HG03575 (cell line): ENCODE measurements around the gene UCP1.

ENCODE experiments used
- ATAC-seq: cut with Tn5 transposase; IDR thresholded peaks from one replicate; pipeline ENCODE4 v1.9.1; 2021; ENCODE audit not compliant: unreplicated experiment, insufficient number of reproducible peaks, low FRiP score; ENCODE audit errors: extremely low read depth

UCP1 gene, protein sequence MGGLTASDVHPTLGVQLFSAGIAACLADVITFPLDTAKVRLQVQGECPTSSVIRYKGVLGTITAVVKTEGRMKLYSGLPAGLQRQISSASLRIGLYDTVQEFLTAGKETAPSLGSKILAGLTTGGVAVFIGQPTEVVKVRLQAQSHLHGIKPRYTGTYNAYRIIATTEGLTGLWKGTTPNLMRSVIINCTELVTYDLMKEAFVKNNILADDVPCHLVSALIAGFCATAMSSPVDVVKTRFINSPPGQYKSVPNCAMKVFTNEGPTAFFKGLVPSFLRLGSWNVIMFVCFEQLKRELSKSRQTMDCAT

DNA sequence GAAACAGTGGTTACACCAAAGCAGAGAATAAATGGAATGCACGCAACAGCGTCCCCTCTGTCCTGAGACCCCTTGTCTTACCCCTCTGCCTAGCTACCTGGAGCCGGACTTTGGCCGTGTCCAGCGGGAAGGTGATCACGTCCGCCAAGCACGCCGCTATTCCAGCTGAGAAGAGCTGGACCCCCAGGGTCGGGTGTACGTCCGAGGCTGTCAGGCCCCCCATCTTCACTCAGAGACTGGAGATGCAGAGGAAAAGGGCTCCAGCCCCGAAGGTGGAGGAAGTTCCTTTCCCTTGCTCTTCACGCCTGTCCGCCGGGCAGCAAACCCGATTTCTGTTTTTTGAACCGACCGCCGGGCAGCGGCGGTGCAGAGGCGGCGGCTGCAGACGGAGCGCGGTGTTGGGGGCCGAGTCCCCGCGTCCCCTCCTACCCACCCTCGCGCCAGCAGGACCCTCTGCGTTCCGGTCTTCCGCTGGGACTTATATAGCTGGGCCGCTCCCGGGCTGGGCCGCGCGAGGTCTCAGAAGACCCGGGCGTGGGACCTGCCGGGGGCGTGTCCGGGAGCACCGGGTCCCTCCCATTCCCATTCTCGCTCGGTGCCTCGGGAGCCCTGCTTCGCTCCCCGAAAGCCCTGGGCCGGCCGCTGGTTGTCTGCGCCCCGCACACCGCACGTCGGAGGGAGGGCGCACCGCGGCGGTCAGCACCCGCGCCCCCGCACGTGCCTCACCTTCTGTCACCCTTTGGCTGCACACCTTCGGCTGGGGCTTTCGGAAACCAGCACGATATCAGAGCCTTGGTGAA is at the start of gene UCP1:
TSS of gene UCP1 (minus strand) at position 455 of the 800 bp plus-strand sequence. CDS start at position 223, 232 bp downstream.
- ATAC-seq = no peak

DNA sequence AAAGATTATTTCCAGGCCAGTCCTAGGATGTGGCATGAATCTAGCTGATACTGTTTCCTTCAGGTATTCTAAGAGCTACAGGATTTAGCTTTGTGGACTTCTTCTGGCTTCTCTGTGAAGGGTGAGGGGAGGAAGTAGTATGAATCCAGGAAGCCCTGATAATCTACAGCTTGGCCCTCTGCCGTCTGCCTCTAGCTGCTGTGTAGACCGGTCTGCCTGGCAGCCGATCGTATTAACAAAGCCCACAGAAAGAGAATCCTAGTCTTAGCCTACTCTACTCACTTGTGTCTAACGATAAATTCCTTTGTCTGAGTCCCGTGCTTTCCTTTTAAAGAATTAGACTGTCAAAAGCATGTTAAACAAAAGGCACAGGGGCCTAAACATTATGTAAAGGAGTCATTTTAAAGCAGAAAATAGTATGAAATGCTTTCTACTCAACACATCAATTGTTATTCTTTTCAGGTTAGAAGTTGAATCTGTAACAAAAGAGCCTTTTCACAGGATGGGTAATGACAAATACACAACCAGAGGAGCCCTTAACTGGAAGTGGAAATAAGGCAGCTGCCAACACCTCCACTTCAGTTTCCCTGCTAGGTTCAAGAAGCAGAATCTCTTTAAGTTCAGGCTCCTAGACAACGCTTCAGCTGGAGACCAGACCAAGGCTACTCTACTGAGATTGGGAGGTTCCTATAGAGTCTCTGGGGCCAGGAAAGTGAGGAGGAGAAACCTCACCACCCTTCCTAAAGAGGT is 48.9 kb upstream of the UCP1 start:
- ATAC-seq = no peak

DNA sequence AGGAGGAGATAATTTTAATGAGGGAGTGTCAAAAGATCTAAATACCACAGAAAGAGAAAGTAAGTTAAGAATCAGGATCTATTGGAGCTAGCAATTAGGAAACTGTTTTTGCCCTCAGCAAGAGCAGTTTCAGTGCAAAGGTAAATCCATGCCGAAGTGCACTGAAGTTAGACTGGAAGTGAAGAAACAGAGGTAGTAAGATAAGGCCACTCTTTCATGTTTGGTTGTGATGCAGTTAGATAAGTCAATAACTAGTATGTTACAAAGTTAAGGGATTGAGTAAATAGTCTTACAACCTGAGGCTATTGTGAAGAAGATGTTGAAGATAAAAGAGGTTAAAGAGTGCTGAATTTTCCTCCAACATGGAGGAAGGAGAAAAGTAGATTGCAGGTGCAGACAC is 46.7 kb upstream of the UCP1 start:
- no peak for ATAC-seq

DNA sequence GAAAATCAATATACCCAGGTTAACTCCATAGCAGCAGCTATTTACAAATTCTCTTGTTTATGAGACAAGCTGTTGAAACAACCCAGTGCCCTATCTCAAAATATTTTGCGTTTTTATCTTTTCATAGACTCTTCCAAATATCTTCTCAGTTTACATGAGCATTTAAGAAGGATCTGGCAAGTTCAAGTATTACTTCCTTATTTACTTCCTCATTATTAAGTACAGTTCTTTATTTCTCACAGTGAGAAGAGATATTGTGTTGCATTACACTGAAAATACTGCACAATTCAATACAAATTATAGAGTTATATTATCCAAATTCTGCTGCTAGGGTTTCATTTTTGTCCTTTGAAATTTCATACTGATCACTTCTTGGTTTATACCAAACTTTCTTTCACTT is 43.6 kb upstream of the UCP1 start:
- no peak for ATAC-seq

DNA sequence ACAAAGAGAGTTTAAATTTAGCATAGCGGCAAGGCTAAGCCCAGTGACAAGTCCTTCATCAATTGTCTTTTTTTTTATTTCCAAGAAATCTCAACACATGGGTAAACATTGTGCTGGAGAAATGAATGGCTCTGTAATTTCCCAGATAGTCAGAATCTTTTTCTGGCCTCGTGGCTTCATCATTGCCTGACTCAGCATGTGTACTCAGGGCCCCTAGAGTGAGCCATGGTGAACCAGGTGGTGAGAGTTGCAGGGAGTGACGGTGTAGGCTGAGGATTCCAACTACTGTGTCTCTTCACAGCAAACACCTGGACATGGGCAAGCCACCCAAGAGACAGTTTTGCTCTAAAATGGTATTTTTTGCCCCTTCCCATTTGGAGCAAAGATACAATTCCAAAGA is 43.1 kb upstream of the UCP1 start:
- ATAC-seq = no peak

DNA sequence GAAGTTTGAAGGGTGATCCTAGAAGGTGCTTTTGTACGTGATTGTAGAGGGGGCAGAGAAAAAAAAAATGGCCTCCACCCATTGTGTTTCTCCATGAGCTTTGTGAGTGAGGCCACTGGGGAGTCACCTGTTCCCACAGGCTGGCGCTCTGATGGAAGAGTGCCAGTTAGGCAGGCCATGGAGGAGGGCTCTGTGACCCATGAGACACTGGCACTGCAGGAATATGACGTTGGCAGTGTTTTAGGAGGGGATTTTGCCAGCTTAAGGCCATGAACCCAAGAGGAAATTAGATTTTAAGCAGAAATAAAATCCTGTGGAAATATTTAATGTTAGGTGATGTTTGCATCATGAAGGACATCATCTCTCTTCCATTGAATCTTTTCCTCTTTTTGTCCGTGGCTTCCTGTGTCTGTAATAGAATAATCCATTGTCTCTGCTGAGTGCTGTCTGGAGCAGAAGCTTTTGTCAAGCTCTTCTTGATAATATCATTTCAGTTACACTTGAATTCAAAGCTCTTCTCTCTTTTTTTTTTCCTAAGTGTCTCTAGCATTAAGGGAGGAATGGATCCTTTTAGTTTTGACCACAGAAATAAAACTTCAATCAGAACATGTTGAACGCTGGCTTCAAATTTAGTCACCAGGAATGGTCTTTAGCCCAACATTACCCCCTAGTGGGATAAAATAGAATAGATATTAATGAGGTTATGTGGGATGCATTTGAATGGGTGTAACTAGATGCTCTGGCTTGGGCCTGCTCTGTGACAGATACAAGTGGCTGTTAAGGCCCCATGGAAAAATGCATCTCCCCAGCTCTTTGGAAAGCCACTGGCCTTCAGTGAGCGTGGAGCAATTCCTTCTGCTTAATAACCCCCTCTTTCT is 41.0 kb upstream of the UCP1 start:
- no peak for ATAC-seq

DNA sequence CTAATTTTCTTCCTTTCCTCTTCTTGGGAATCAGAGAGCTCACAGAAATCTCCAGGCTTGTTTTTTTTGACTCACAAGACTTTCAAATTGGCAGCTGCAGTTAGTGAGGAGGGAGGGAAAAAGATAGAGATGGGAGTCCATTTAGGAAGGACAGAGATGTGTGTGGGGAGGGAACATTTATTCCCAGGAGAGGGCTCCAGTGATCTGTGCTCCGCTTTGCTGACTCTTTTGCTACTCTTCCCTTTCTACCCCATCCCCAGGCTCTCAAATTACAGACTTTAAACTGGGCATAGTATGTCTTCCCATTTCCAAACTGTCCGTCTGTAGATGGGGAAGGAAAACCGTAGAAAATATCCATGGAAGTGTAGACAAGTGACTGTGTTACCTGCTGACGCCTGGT is 39.1 kb upstream of the UCP1 start:
- no peak for ATAC-seq

DNA sequence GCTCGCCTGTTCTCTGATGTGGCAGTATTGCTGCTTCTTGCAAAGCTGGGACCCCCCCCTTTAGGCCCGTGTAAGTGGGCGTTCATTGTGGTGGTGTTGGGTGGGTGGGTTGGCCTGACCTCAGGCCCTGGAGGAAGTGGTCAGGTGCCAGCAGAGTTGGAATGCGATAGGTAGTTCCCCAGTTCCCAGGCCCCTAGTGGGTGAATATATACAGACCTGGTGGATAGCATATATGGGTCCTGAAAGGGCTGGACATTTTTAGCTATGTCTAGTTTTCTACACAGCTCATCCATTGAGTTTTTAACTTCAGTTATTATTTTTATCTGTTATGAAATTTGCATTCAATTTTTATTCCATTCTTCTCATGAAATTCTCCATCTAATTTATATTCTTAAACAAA is 35.8 kb upstream of the UCP1 start:
- no peak for ATAC-seq

DNA sequence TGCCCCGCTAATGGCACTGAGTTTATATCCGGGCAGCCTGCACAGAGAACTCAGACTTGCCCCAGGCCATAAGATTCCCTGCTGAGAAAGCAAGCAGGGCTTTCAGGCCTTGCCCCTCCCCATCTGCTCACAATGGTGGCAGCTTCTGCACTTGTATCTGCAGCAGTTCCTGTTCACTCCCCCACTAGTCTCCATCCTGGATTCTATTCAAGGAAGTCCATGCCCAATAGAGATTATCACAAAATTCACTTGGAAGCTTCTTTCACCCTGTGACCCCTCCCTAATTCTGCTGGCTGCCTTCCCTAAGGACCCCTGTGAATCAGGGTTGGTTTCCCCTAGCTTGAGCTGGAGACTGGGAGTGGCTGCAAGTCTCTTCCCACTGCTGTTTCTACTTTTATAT is 34.5 kb upstream of the UCP1 start:
- no peak for ATAC-seq

DNA sequence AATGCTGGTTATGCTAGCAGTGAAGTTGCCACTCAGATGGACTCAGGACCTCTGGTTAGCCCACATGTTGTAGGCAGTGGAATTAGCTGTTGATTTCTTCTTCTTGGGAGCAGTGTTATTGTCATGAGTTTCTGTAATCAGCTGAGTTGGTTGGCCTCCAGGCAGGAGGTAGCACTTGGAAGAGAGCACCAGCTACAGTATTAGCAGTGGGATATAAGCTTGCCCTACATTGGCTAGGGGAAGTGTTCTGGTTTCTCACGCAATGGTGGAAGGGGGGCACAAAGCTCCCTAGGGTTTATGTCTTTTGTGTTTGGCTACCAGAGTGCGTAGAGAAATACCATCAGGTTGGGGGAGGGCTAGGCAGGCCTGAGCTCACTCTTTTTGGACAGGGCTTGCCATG is 34.0 kb upstream of the UCP1 start:
- ATAC-seq = no peak

DNA sequence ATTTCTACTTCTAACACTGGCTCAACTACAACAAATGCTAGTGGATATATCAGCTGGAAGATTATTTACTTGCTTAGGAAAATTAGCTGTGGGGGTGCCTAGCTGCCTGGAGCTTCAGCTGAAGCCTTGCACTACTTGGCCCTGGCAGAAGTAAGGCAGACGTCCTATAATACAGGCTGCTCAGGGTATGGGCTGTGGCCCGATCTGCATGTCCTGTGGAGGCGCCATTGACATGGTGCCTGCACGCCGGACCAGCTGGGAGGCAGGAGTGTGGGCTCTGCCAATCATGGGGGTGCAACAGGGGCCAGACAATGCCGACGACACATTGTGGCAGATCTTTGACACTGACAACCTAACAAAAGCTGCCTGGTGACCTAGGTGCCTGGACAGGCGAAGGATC is 31.6 kb upstream of the UCP1 start:
- no peak for ATAC-seq

DNA sequence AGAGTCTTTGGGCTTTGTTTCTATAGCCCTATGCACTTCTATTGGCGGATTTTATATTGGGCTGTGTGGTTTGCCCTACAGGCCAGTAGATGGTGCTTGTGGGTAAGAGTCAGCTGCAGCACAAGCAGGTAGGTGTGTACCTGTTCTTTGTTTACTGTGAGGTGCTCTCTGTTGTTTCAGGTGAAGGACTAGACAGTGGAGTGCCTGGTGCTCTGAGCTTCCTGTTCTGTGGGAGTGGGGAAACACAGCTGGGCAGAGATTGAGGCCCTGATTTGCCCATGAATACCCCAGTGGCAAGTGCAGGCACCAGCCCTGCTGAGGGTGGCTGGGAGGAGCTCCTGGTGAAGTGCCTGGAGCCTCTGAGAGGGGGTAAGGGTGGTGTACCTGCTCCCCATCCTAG is 26.3 kb upstream of the UCP1 start:
- no peak for ATAC-seq

DNA sequence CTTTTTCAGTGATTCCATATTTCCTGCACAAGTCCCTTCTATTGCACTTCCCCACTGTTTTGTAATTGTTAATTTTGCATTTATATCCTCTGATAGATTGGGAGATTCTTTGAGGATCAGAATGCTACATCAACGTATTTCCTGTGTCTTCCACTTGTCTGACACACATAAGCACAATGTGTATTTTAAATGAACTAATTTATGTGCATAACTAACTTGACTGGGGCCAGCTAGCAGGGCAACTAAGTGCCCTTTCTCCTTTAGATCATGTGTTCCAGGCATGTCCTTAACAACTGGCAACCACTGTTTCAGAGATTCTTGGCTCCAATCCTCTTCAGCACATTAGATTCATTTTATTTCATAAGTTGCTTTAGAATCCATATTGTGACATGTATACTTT is 15.7 kb upstream of the UCP1 start:
- no peak for ATAC-seq

DNA sequence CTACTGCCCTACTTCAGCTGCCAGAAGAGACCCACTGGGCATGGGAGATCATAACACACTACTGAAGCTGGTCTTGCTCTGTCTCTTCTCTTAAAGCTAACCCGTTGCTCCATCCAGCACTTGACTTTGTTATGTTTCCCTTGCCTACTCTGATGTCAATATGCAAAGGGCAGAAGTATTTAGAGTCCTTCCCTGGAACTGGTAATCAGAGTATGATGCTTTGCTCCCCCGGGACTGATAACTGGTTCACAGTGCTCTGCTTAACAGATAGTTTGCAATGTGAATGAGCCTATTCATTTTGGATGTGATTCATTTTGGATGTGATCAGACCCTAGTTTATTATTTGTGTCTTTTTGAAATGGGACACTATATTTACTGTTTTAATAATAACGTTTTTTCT is 12.3 kb upstream of the UCP1 start:
- no peak for ATAC-seq

DNA sequence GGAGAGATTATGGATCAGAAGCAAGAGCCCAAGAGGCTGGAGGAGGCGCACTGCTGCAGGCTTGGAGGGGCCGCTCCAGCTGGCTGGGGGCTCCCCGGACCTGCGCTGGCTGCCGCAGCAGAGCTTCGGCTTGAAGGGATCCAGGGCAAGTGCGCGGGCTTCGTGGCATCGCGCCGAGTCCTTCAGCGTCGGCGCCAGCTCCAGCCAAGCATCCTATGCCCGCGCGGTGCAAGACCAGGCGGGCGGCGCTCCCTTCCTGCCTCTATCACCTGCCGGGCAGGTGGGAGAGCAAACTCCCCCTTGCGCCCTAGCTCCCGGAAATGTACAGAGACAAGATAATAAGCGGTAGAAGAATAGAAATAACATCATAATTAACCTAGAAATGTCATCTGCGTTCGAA is 10.5 kb upstream of the UCP1 start:
- ATAC-seq = no peak

DNA sequence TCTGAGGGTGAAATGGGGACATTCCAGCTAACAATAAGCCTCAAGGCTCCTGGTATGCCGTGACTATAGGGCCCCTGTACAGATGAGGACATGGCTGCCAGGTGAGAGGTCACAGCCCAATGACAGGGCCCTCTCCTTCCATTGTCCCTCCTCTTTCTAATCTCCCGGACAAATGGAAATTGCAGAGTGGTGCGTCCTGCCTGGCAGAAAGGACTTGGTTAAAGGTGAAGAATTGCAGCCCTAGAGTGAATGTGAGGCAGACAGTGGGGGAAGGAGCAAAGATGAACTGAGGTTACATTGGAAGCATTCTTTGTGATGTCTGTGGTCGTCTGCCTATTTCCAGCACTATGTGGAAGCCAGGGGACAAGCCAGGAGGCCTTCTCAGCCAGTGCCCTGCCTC is 6.7 kb upstream of the UCP1 start:
- no peak for ATAC-seq

DNA sequence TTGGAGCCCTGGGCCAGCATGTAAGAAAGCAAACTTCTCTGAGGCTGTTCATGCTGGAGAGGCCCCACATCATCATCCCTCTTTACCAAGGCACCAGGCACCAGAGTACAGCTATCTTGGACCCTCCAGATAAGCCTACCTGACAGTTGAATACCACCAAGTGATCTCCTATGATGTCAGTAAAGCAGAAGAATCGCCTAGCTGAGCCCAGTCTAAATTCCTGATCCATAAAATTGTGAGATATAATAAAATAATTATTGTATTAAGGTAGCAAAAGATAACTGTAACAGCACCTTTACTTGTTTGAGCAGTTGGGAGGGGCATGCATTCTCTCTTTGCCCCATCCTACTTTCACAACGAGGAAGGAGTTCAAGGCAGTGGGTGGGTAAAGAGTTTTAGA is 2.9 kb upstream of the UCP1 start:
- no peak for ATAC-seq

DNA sequence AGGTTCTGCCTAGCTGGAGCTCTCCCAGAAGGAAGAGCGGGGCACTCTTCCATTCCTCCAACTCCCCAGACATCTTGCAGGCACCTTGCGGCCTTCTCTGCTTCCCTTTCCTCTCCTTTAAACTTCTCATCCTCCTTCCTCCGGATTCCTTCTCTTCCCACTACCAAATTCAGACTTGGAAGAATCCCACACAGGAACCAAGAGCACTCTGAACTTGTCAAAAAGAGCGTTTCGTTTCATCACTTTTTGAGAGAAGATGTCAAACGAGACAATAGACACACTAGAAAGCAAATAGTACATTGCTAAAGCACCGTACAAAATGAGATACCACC is 512 bp upstream of the UCP1 start:
- ATAC-seq = no peak

DNA sequence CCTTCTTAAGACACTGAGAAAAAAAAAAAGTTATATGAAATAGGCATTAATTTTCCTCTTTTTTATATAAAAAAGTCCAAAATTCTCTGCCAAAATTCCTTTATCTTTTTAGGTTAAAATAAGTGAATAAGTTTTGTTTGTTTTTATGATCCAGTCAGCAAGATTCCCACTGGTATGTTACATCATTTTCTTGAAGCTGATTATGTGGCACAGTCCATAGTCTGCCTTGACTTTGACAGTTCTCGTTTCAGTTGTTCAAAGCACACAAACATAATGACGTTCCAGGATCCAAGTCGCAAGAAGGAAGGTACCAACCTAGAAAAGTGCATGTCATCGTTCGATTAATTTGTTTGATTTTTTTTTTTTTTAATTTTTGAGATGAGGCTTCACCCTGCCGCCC is 9.1 kb downstream of the UCP1 start:
- ATAC-seq = no peak
